ENCODE measurements around the gene STOM.

Gene STOM

DNA sequence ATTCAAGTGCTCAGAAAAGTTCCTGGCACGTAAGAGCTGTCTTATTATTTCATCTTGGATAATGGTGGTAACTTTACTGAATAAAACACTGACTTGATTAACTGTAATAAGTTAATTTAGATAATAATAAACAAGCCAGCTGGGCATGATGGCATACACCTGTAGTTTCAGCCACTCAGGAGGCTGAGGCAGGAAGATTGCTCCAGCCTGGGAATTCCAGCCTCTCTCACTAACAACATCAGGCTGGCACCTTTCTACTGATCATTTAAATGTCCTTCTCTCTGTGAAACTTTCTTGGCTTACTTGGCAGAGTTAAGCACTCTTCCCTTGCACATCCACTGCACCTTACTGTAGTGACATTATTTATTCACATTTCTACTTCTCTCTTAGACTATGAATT lies 20.0 kb downstream of the STOM start:
- DNase-seq (ENCODE audit: low read depth): no peak
- no peak overlapping the region for H3K4me3 ChIP-seq (ENCODE audit: low read length)
- no peak for TF ChIP-seq CTCF (IDR thresholded peaks at IDR 0.05; ENCODE audit: insufficient read depth, low read depth, low read length, missing control alignments)

DNA sequence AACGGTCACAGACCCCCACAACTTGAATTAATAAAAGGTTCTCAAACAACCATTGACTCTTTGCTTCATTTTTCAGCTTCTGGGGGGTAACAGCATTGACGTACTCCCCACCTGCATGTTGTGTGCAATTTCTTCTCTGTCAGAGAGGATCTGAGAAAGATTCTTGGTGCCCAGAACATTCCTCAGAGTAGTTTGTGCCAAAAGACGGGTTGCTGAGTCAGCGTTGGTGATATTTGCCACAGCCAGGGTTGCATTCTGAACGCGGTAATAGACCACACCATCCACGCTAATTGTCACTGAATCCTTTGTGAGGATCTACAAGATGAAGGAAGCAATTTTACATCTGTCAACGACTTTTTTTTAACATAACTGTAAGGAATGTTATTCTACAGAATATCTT lies 21.0 kb downstream of the STOM start:
- no peak overlapping the region for H3K4me3 ChIP-seq (ENCODE audit: low read length)
- no peak for TF ChIP-seq CTCF (IDR thresholded peaks at IDR 0.05; ENCODE audit: insufficient read depth, low read depth, low read length, missing control alignments)
- DNase-seq (ENCODE audit: low read depth): no peak

DNA sequence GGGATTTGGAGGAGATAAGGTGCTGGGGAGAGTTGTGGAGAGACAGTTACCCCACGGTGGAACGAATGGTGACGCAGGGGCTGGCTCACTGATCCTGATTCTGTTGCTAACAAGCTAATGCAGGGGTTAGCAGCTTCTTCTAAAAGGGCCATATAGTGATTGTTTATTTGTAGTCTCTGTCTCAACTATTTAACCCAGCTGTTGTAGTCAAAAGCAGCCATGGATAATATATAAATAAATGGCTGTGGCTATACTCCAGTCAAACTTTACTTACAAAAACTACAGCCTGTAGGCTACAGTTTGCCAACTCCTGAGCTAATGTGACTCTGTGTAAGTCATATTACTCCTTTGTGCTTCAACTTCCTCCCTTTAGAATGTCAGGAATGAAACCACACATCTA lies 21.8 kb downstream of the STOM start:
- no peak for TF ChIP-seq CTCF (IDR thresholded peaks at IDR 0.05; ENCODE audit: insufficient read depth, low read depth, low read length, missing control alignments)
- no peak for DNase-seq (ENCODE audit: low read depth)
- no peak overlapping the region for H3K4me3 ChIP-seq (ENCODE audit: low read length)

GRCh38 chr9:121345070-121345469 lies 25.0 kb downstream of the STOM start:
- TF ChIP-seq CTCF (IDR thresholded peaks at IDR 0.05; ENCODE audit: insufficient read depth, low read depth, low read length, missing control alignments): no peak
- DNase-seq (ENCODE audit: low read depth): no peak

GRCh38 chr9:121344184-121344583 lies 25.9 kb downstream of the STOM start:
- no peak overlapping the region for H3K4me3 ChIP-seq (ENCODE audit: low read length)
- TF ChIP-seq CTCF (IDR thresholded peaks at IDR 0.05; ENCODE audit: insufficient read depth, low read depth, low read length, missing control alignments): no peak
- DNase-seq (ENCODE audit: low read depth): no peak

More at GRCh38 chr9:121345070-121345469, 25.0 kb downstream of the STOM start:
- H3K4me3 ChIP-seq (ENCODE audit: low read length): no peak overlapping the region

DNA sequence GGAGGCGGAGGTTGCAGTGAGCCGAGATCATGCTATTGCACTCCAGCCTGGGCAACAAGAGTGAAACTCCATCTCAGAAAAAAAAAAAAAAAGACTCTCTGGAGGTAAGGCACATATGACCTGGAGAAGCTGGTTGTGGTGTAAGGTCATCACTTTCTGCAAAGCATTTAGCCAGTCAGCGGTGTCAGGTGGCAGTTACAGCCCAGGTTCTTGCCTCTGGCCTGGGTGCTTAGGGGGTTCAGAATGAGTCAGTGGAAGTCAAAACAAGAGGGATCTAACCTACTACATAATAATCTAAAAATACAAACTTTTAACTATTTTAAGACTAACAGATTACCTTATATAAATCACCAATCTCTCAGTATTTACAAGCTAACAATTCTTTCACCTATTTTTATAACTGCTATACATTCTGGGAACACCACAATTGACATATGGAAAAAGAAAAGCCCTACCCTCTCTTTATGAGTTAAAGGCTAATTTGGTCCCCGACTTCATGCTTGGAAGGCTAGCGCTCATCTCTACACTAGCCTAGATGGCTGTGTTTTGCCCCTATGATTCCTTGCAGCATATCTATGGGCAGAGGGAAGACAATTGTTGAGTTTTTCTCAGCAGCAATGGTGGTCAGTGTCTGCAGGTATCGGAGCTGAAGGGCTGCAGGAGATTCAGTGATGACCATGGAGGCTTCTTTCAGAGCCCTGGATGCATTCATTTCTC lies 29.2 kb downstream of the STOM start:
- no peak for DNase-seq (ENCODE audit: low read depth)
- no peak overlapping the region for H3K4me3 ChIP-seq (ENCODE audit: low read length)
- TF ChIP-seq CTCF (IDR thresholded peaks at IDR 0.05; ENCODE audit: insufficient read depth, low read depth, low read length, missing control alignments): no peak

DNA sequence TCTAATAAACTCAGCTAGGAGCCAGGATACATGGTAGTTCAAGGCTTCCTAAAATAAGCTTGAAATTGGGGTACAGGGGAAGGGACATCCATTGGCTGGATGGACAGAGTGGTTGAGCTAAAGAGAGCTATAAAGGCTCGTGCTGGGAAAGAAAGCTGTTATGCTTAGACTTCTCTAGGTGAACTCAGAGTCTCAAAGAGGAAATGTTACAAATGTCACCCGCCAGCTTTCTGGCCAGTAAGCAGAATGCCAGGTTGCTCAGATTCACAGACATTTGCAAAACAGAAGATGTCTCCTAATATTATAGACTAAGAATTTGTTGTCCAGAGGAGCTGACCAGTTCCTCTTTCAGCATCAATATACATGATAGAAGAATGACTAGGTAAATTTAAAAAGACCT lies 30.6 kb downstream of the STOM start:
- H3K4me3 ChIP-seq (ENCODE audit: low read length): no peak overlapping the region
- TF ChIP-seq CTCF (IDR thresholded peaks at IDR 0.05; ENCODE audit: insufficient read depth, low read depth, low read length, missing control alignments): no peak
- no peak for DNase-seq (ENCODE audit: low read depth)

Data from epithelial cell of esophagus (primary cell).